Posterior vena cava (tissue), 2 donors: ENCODE results near the gene HMX3. TPM values are rescaled to one million over a fixed set of nuclear protein-coding genes. Genes with fewer than 3 reads are reported as not detected.

Source experiments
- DNase-seq: peaks from one replicate; pipeline ENCODE4 v3.0.0-alpha.2; 2020; ENCODE audit warnings: low spot score
- intact Hi-C, 2 donors: fragments of 100-400 bp; cut with DNase I; formaldehyde crosslinking; loops; one replicate each; pipeline versions ENCODE4 v1.14.1 to v1.14.2; 2022 to 2023
- total RNA-seq, 2 donors: library from RNA; stranded (reverse); fragmentation: NEBNext Ultra II Directional; extraction: Animal tissue kit (Norgen Biotek cat#: 25700); gene quantifications; one replicate each; pipeline ENCODE4 v1.2.1, GENCODE V29; 2021
- donor health status: DM: yes; HTN: yes; CAD: no.
- donor health status: DM: yes; HTN: yes; CAD: no.

The HMX3 gene
- total RNA-seq, 2 donors from 2014 or later: not detected

GRCh38 chr10:123132576-123133477, 2.9 kb upstream of the HMX3 start:
- intact Hi-C loops: loop anchor here (5.0 kb wide), 1 partner anchor 424 kb away; no protein-coding TSS in a partner anchor
- DNase-seq: peak; percentile 95

DNA sequence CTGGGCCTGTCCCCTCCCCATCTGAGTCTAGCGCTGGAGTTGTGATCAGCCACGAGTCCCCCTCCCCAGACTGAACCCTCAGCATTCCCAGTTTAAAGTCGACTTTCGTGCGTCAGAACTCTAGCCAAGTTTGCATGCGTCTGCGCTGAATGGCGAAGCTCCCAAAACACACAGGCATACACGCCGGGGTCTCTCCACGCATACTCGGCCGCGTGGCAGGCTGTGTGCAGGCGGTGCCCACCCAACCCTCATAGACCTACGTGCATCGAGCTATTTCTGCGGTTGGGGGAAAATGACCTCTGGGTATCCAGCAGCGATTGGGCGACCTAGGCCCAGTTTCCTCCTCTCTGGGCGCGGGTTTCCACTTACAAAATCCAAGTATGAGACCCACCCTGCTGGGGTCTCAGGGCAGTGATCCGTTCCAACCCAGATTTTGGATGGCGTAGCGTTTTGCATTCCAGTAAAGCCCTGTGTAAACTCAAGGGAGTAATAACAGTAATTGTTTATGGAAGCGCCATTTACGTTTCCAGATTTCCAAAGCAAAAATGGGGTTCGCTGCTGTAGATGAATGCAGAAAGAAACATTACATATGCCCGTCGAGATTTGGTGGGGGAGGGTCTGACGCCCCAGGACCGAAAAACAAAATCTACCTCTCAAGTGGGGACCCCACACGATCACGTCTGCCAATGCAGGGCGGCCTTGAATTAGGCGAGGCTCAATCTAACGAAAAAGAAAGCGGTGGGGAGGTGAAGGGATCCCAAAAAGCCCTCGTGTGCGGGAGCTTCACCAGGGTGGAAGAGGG, 2.0 kb upstream of the HMX3 start:
- intact Hi-C loops: loop anchor here (5.0 kb wide), 1 partner anchor 424 kb away; no protein-coding TSS in a partner anchor
- DNase-seq: no peak

GRCh38 chr10:123134343-123134914, 1.3 kb upstream of the HMX3 start:
- intact Hi-C loops: loop anchor here (5.0 kb wide), 1 partner anchor 423 kb away; no protein-coding TSS in a partner anchor
- DNase-seq: peak; percentile 82

DNA sequence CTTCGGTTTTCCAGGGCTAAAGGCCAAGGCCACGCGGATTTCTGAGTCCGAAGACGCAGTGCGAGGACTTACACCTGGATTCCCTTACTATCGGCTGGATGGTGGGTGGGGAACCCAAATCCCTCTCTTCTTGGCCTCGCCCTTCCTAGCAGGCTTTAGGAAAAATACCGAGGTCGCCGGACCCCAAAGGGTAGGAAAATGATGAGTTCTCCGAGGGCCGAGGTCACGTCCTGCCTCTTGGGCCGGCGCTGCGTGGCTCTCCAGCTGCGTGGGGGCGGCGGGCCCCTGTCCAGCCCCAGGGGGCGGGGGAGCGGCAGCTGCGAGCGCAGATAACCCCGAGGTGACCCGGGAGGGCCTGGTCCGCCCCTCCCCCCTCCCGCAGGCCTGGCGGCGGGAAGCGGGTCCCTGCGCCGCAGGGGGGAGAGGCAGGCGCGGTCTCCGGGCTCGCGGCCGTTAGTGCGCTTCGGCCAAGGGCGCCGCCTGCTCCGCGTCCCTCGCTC, 805 bp upstream of the HMX3 start:
- DNase-seq: no peak
- intact Hi-C loops: loop anchor here (1.0 to 5.0 kb wide), 2 partner anchors 11 to 422 kb away; no protein-coding TSS in a partner anchor

GRCh38 chr10:123136221-123136805, 543 bp downstream of the HMX3 start:
- no peak for DNase-seq
- intact Hi-C loops: no loop called here

- intact Hi-C loops: no loop called here
Measured at GRCh38 chr10:123136806-123137642, 1.3 kb downstream of the HMX3 start.

DNA sequence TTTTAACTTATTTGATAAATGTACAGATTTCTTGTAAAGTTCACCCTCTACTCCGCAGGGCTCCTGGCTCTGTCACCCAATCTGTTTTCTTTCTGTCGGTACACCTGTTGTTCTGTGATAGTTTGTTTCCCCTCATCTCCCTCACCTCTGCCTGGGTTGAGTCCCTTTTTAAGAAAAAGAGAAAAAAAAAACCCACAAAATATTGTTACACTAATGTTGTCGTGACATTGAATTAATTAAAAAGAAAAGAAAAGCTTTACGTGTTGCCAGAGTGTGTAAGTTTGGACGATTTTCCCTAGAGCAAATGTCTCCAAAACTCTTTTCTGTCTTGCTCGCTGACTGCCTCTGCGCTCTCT, 3.4 kb downstream of the HMX3 start:
- intact Hi-C loops: no loop called here
- no peak for DNase-seq

More at GRCh38 chr10:123136806-123137642, 1.3 kb downstream of the HMX3 start:
- peak; percentile 82 for DNase-seq

DNA sequence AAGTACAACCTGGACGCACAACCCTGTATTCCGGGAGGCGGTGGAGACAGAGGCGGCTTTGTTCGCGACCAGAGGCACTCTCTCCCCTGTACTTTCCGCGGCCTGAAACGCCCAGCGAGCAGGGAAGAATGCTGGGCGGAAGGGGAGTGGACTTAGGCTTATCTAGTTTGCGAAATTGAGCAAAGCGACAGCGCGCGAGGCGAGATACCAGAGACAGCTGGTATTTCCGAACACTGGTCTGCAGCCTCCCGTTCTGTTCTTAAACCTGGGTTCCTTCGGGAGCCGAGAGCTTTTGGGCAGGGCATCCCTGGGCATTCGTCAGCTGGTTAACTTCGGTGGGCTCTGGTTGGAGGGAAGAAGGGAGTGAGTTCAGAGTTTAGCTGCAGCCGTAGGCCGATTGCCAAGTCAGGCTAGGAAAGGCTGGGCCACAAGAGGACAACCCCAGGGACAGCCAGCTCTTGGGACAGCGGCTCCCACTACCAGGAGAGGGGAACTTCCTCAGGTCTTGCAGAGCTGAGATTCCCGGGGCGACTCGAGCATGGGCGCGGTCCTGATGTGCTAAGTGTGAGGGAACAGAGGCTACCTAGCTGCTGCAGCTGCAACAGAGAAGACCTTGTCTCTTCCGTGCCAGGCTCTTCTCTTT, 3.9 kb downstream of the HMX3 start:
- DNase-seq: no peak
- intact Hi-C loops: no loop called here

- DNase-seq: no peak
- intact Hi-C loops: no loop called here
Measured at GRCh38 chr10:123140164-123140982, 4.6 kb downstream of the HMX3 start.

DNA sequence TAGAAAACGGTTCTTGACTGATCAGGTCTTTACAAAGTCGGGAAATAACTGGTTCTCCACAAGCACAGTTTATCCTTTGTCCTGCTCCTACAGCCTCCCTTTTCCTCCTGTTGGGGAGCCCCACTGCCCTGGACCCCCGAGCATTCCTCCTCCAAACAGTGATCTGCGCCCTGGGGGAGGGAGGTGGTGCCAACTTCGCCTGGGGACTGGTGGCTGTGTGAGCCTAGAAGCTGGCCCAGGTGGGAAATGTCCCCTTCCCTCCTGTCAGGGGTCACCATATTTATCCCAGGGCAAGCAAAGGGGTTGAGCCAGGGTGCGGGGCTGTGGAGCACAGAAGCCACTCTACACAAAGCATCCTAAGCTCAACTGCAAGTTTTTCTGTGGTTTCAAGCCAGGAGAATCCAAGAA, 5.2 kb downstream of the HMX3 start:
- intact Hi-C loops: no loop called here
- no peak for DNase-seq

DNA sequence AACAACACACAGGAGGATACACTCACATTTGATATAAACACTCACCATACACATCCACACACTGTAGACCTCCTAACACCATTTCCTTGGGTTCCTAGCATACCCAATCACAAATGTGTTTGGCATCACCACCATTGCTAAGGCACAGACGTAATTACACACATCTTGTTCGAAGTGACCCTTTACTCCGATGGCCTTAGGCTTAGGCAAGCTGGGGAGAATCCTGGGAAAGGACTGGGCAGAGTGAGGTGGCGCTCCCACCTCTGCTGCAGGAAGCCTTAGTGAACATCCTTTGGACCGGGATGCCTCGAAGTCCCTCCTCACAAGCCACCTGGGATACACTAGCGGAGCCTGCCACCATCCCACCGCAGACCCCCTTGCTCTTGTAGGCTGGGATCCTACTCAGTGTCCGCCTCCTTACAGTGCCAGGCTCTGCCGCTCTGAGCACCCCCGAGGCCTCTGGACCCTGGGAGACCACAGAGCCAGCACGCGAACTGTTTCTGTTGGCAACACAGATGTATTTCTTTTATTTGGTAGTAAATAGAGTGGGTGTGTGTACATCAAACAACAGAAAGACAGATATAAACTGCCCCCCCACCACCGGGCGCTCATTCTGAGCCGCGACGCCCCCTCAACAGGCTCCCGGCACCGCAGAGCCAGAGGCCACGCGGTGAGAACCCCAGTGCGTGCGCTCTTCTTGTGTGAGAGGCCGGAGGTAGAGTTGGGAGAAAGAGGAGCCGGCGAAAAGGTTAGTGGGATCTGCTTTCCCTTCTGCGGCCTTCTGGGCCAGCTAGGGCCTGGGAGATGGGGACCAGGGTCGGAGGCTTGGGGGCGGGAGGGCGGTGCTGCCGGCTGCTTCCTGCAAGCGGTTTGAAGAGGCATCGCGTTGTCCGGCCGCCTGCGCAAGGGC, 6.3 kb downstream of the HMX3 start:
- intact Hi-C loops: no loop called here
- no peak for DNase-seq

- no peak for DNase-seq
- intact Hi-C loops: no loop called here
Measured at GRCh38 chr10:123142701-123143161, 7.0 kb downstream of the HMX3 start.

DNA sequence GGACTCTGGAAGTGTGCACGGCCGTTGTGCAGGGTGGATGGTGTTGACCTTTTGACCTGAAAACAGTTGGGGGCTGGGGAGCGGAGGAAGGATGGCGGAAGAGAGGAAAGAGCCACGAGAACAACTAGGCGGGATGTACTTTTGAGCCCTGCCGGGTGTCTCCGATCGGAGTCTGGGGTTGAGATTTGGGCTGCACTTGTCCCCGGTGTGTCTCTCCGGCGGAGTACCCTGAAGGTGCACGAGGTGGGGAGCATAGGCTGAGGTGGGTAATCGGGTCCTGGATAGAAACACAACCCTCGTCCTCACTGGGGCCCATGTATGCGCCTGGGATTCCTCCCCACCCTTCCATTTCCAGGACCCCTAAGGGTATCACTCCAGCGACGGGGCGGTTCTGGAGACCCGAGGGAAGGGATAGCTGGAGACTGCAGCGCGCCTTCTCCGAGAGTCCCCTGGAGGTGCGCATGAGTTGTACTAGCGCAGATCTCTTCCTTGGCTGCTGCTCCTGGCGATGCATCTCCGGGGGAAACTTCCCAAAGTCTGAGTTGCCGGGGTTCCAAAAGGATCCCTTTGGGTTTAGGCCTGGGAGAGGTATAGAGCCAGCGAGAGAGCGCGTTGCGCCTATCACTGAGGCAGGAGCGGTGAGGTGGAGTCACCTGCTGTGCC, 7.5 kb downstream of the HMX3 start:
- intact Hi-C loops: no loop called here
- no peak for DNase-seq

- no peak for DNase-seq
- intact Hi-C loops: no loop called here
Measured at GRCh38 chr10:123143825-123144168, 8.0 kb downstream of the HMX3 start.

- intact Hi-C loops: no loop called here
- DNase-seq: no peak
Measured at GRCh38 chr10:123144697-123145541, 9.1 kb downstream of the HMX3 start.
